ENCODE results near the gene COL23A1.

COL23A1 gene

DNA sequence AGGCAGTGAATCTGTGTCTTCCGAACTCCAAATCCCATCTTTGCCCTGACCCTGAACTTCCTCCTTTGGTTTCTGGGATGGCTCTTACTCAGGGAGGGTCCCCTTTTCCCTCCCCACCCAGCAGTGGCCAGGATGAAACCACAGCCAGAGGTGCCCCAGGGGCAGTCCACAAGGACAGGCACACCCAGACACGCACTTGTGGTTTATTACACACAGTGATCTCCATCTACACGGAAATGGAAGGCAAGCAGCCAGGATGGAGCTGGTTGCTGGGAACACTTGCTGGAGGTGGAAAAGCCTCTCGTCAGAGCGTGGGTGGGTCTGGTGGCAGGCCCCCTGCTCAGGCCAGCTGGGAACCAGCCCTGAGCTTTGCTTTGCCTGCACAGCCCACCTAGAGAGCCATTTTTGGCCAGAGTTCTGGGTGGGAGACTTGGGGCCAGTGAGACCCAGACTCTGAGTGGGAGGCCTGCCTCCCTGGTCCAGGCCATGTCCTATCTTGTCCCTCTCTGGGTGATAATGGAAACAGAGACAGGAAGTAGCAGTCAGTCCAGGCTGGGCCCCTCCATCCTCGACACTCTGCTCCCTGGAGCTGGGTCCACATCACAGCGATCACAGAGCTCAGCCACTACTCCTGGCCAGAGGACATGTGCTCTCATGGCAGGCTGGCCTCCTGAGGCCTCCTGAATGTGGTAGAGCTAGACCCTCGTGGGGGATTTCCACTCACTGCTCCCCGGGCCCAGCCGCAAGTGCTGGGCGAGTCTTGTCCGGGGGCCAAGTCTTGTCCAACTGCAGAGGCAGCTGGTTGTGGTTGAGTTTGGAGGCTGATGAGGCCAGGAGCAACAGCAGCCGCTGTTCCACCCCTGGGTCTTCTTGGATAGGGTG lies 352.5 kb downstream of the COL23A1 start:
- Histone ChIP-seq H3K27me3 (ENCODE audit: control insufficient read depth, insufficient read depth, low read length) (no peaks in the 10 kb centered on the region), H3K4me3 (ENCODE audit: low read length) (no peak overlapping the region), H3K9me3 (ENCODE audit: control insufficient read depth, low read depth, low read length) (no peaks in the 10 kb centered on the region), H3K9ac (ENCODE audit: low read length) (no peak overlapping the region), H3K4me1 (ENCODE audit: control insufficient read depth, low read depth, low read length) (peaks cover 6% of the 10 kb centered on the region), H3K36me3 (ENCODE audit: control insufficient read depth, low read depth, low read length) (no peaks in the 10 kb centered on the region), H3K27ac (ENCODE audit: low read length) (no peak overlapping the region)

DNA sequence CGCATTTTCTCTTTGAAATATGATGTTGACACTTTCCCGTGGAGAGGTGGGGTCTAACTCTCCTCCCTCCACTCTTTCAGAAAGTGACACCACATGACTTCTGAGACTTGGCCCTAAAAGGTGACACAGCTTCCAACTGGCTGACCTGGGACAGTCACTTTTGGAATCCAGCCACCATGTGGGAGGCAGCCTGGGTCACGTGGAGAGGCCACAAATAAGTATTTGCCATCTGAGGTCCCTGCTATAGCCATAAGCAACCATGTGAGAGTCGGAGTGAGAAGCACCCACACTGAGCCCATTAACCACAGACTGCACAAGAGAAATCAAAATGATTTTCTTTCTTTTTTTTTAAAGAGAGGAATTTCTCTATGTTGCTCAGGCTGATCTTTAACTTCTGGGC lies 353.5 kb downstream of the COL23A1 start:
- Histone ChIP-seq H3K9me3 (ENCODE audit: control insufficient read depth, low read depth, low read length) (no peaks in the 10 kb centered on the region), H3K27me3 (ENCODE audit: control insufficient read depth, insufficient read depth, low read length) (no peaks in the 10 kb centered on the region), H3K9ac (ENCODE audit: low read length) (no peak overlapping the region), H3K4me1 (ENCODE audit: control insufficient read depth, low read depth, low read length) (peaks cover 6% of the 10 kb centered on the region), H3K27ac (ENCODE audit: low read length) (no peak overlapping the region), H3K36me3 (ENCODE audit: control insufficient read depth, low read depth, low read length) (no peaks in the 10 kb centered on the region), H3K4me3 (ENCODE audit: low read length) (no peak overlapping the region)

DNA sequence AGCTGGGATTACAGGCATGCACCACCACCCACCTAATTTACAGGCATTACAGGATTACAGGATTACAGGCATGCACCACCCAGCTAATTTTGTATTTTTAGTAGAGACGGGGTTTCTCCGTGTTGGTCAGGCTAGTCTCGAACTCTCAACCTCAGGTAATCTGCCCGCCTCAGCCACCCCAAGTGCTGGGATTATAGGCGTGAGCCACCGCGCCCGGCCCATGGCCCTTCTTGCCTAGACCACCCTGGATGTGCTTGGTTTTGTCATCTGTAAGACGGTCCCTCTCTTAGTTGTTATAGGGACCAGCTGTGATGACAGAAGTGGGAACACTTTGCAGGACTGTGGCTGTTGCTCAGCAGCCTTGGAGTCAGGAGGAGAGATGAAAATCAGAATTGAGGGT lies 354.1 kb downstream of the COL23A1 start:
- H3K27me3 ChIP-seq (ENCODE audit: control insufficient read depth, insufficient read depth, low read length), result no peaks in the 10 kb centered on the region
- H3K4me1 ChIP-seq (ENCODE audit: control insufficient read depth, low read depth, low read length), result peaks cover 6% of the 10 kb centered on the region
- no peaks in the 10 kb centered on the region for H3K9me3 ChIP-seq (ENCODE audit: control insufficient read depth, low read depth, low read length)
- H3K27ac ChIP-seq (ENCODE audit: low read length), result no peak overlapping the region
- no peak overlapping the region for H3K9ac ChIP-seq (ENCODE audit: low read length)
- H3K4me3 ChIP-seq (ENCODE audit: low read length), result no peak overlapping the region
- H3K36me3 ChIP-seq (ENCODE audit: control insufficient read depth, low read depth, low read length), result no peaks in the 10 kb centered on the region

DNA sequence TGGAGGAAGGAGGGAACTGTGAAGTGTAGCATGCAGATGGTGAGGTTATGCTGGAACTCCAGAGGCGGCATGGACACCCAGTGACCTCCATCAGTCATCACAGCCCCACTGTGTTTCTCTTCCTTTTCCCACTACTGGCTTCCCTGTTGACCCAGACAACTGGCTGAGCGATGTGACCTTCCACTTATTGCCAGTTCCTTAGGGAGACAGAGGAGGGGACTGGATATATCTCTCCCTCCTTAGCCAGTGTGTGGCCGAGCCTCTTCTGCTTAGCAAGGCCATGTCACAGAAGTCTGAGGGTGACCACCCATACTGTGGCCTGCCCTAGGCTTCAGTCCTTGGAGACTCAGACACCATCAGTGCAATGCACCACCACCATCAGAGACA lies 354.6 kb downstream of the COL23A1 start:
- peaks cover 6% of the 10 kb centered on the region for H3K4me1 ChIP-seq (ENCODE audit: control insufficient read depth, low read depth, low read length)
- H3K4me3 ChIP-seq (ENCODE audit: low read length), result no peak overlapping the region

DNA sequence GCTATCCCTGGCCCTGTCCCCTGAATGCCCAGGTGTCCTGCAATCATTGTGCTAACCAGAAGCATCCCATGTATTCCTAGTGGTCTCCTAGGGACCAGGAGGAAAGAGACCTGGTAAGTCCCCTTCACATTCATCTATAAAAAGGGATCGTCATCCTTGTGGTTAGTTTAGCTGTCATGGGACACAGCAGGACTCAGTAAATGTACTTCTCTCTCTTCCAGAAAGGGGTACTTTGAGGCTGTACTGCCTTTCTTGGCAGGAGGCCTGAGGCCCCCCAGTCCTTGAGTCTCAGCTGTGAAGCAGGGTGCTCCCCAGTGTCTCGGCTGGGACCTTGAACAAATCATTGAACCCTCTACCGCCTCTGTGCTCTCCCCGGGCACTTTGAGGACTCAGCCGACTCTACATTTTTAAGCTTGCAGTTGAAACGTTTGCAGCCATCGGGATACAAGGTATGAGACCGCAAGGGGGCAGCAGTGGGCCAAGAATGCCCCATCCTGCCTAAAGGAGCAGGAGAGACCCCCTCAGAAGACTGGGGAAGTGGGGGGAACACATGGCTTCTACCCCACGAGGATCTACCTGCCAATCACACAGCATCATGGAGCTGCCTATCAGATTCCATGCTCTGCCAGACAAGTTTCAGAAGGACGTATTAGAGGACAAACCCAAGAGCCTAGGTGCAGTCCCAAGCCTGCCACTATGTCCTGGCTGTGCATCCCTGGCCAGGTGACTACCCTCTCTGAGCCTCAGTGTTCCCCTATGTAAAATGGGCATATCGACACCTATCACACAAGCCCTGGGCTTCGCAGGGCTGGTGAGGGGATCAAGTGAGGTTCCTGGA lies 355.2 kb downstream of the COL23A1 start:
- no peak overlapping the region for H3K9ac ChIP-seq (ENCODE audit: low read length)

More for the DNA sequence above, 354.6 kb downstream of the COL23A1 start:
- peaks cover 3% of the 10 kb centered on the region for H3K36me3 ChIP-seq (ENCODE audit: control insufficient read depth, low read depth, low read length)
- no peaks in the 10 kb centered on the region for H3K9me3 ChIP-seq (ENCODE audit: control insufficient read depth, low read depth, low read length)
- H3K9ac ChIP-seq (ENCODE audit: low read length), result no peak overlapping the region
- H3K27me3 ChIP-seq (ENCODE audit: control insufficient read depth, insufficient read depth, low read length), result no peaks in the 10 kb centered on the region
- no peak overlapping the region for H3K27ac ChIP-seq (ENCODE audit: low read length)

DNA sequence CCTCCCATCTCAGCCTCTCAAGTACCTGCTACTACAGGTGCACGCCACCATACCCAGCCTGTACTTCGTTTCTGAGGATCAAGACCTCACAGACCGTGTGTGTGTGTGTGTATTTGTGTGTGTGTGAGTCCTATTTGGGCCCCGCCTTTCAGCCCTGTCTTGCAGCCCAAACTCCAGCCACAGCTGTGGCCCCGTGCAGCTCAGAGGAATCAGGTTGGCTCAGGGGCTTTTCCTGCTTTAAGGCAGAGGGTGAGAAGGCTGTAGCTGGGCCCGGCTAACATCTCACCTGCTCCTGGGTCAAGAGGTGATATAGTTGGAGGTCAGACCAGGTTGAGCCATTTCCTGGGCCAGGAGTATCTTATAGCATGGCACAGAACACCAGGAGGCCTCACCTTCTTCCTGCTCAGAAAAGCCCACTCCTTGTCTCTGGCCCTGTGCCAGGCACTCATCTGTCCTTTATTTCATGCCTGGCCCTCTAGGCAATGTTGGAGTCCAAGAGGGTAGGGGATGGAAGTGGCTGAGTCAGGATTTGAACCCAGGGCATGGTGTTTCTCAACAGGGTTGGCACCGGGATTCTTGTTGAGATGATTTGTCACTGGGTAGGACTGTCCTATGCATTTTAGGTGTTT lies 356.0 kb downstream of the COL23A1 start:
- H3K36me3 ChIP-seq (ENCODE audit: control insufficient read depth, low read depth, low read length), result peaks cover 10% of the 10 kb centered on the region
- peaks cover 6% of the 10 kb centered on the region for H3K4me1 ChIP-seq (ENCODE audit: control insufficient read depth, low read depth, low read length)
- no peak overlapping the region for H3K4me3 ChIP-seq (ENCODE audit: low read length)
- H3K9ac ChIP-seq (ENCODE audit: low read length), result no peak overlapping the region
- no peaks in the 10 kb centered on the region for H3K9me3 ChIP-seq (ENCODE audit: control insufficient read depth, low read depth, low read length)
- no peak overlapping the region for H3K27ac ChIP-seq (ENCODE audit: low read length)
- no peaks in the 10 kb centered on the region for H3K27me3 ChIP-seq (ENCODE audit: control insufficient read depth, insufficient read depth, low read length)

More for the DNA sequence above, 355.2 kb downstream of the COL23A1 start:
- Histone ChIP-seq H3K4me1 (ENCODE audit: control insufficient read depth, low read depth, low read length) (peaks cover 6% of the 10 kb centered on the region), H3K9me3 (ENCODE audit: control insufficient read depth, low read depth, low read length) (no peaks in the 10 kb centered on the region), H3K36me3 (ENCODE audit: control insufficient read depth, low read depth, low read length) (peaks cover 3% of the 10 kb centered on the region), H3K27ac (ENCODE audit: low read length) (no peak overlapping the region), H3K27me3 (ENCODE audit: control insufficient read depth, insufficient read depth, low read length) (no peaks in the 10 kb centered on the region), H3K4me3 (ENCODE audit: low read length) (no peak overlapping the region)

DNA sequence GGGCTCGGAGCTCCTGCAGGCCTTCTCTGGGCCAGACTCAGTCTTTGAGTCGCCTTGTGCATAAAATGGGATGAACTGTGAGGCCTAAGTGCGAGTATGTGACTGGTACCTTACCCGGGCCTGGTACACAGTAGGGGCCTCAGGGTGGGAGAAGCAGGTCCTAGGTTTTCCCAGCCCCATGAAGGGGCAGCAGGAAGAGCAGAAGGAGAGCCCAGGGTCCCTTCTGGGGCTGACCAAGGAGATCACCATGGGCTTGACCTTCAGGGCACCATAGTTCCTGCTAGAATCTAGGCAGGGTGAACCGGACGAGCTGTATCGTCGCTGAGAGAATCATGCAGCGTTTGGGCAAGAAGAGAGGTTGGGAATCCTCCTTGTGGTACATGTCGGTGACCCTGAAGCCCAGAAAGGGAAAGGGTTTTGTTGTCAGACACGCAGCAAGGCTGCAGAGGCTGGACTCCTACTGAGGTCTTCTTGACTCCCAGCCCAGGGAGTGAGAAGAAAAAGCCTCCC lies 357.2 kb downstream of the COL23A1 start:
- peak overlapping the region; percentile 58 for H3K9ac ChIP-seq (ENCODE audit: low read length)
- peaks cover 20% of the 10 kb centered on the region for H3K36me3 ChIP-seq (ENCODE audit: control insufficient read depth, low read depth, low read length)
- no peaks in the 10 kb centered on the region for H3K9me3 ChIP-seq (ENCODE audit: control insufficient read depth, low read depth, low read length)
- H3K4me1 ChIP-seq (ENCODE audit: control insufficient read depth, low read depth, low read length), result peaks cover 4% of the 10 kb centered on the region
- H3K27me3 ChIP-seq (ENCODE audit: control insufficient read depth, insufficient read depth, low read length), result no peaks in the 10 kb centered on the region
- H3K4me3 ChIP-seq (ENCODE audit: low read length), result peak overlapping the region; percentile 78
- no peak overlapping the region for H3K27ac ChIP-seq (ENCODE audit: low read length)

DNA sequence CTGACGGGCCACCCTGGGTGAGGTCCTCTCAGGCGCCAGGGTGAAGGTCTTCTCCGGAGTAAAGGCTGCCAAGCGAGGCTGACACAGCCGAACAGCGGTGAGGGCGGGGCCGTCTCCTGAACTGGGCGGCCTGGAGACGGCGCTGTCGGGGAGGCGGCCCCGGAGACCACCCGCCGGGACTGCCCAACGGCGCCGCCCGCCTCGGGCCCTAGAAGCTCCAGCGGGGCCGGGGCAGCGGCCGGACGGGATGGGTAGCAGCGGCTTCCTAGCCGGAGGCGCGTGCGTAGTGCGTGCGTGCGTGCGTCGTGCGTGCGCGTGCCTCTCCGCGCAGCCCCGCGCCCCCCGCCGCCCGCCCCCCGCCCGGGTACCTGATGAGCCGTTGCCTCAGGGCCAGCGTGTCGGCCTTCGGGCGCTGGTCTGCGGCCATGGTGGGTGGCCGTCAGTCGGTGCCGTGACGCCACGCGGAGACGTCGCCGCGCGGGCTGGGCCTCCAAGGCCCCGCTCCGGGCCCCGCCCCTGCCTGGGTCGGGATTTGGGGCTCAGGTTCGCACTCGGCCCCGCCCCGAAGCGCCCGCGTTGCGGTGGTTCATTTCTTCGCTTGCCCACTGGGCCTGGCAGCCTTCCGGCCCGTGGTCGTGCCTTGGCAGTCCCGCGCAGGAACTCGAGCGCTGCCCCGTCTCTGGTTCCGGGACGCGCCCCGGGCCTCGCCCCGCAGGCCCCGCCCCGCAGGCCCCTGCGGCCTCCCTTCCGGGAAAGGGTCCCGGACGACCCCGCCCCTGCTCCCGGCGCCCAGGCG lies 357.9 kb downstream of the COL23A1 start, which contains the start of gene PHYKPL:
Gene PHYKPL, minus strand, starts transcription at position 679 of the 796 bp plus-strand sequence. Its CDS starts 252 bp downstream, at position 427.
- Histone ChIP-seq H3K9ac (ENCODE audit: low read length) (peak within 1 kb of the TSS; percentile 58), H3K27ac (ENCODE audit: low read length) (no peak within 1 kb of the TSS), H3K4me1 (ENCODE audit: control insufficient read depth, low read depth, low read length) (peaks cover 4% of the 10 kb centered on the region), H3K27me3 (ENCODE audit: control insufficient read depth, insufficient read depth, low read length) (no peaks in the 10 kb centered on the region), H3K4me3 (ENCODE audit: low read length) (peak within 1 kb of the TSS; percentile 78), H3K36me3 (ENCODE audit: control insufficient read depth, low read depth, low read length) (peaks cover 21% of the 10 kb centered on the region), H3K9me3 (ENCODE audit: control insufficient read depth, low read depth, low read length) (no peaks in the 10 kb centered on the region)

DNA sequence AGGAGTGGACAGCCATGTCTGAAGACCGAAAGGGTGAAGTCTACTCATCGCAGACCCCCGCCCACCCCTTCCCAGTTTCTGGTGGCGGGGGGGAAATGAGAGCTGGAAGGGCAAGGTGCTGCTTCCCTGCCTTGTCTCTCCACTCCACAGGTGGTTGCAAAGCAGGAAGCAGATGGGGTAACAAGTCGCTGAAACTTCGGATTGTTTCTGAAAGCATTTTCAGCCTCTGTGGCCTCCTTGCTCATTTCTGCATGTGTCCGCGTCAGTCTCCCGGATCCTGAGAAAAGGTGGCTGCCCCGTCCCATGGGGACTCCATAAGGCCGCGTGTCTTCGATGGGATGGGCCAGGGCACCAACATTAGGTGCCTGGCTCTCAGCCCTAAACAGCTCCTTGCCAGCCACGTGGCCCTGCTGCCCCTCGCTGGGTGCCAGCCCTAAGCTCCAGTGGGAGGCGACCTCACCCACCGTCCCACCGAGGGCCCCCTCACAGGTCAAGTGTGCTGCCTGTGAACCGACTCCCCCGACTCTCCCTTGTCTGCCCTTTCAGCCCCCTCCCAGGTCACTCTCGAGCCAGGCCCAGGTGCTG lies 358.6 kb downstream of the COL23A1 start:
- H3K9me3 ChIP-seq (ENCODE audit: control insufficient read depth, low read depth, low read length), result no peaks in the 10 kb centered on the region
- no peaks in the 10 kb centered on the region for H3K27me3 ChIP-seq (ENCODE audit: control insufficient read depth, insufficient read depth, low read length)
- peak overlapping the region; percentile 58 for H3K9ac ChIP-seq (ENCODE audit: low read length)
- H3K36me3 ChIP-seq (ENCODE audit: control insufficient read depth, low read depth, low read length), result peaks cover 21% of the 10 kb centered on the region
- H3K27ac ChIP-seq (ENCODE audit: low read length), result no peak overlapping the region
- H3K4me1 ChIP-seq (ENCODE audit: control insufficient read depth, low read depth, low read length), result peaks cover 4% of the 10 kb centered on the region
- peak overlapping the region; percentile 78 for H3K4me3 ChIP-seq (ENCODE audit: low read length)

DNA sequence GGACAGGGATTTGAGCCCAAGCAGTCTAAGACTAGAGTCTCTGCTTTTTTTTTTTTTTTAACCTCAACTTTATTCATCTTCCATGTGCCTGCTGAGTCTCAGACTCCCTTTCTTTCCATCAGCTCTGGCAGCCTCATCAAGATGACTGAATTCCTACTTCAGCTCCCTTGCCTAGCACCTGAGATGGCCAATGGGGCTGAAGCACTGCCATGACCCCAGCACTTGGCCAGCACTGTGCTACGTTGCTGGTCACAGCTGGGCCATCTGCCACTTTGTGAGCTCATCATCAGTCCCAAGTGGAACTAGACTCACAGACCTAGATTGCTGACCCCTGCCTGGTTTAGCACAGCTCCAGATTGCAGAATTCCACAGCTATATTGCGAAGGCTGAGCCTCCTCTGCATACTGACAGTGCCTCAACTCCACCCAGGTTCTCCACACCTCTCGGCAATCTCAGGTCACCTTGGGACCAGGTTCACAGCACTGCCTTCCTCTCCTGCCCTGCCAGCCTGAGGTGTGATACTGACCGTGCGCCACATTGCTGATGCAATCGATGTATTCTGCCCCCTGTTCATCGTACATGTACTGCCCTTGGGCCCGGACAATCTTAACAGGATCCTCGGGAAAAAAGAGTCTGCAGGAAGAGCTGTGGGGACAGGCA lies 359.2 kb downstream of the COL23A1 start:
- peak overlapping the region; percentile 58 for H3K9ac ChIP-seq (ENCODE audit: low read length)
- peaks cover 21% of the 10 kb centered on the region for H3K36me3 ChIP-seq (ENCODE audit: control insufficient read depth, low read depth, low read length)
- no peak overlapping the region for H3K27ac ChIP-seq (ENCODE audit: low read length)
- peaks cover 4% of the 10 kb centered on the region for H3K4me1 ChIP-seq (ENCODE audit: control insufficient read depth, low read depth, low read length)
- H3K4me3 ChIP-seq (ENCODE audit: low read length), result peak overlapping the region; percentile 78
- no peaks in the 10 kb centered on the region for H3K27me3 ChIP-seq (ENCODE audit: control insufficient read depth, insufficient read depth, low read length)
- H3K9me3 ChIP-seq (ENCODE audit: control insufficient read depth, low read depth, low read length), result no peaks in the 10 kb centered on the region
